Activated B cell treated with CpG ODN at 0.5 μM for 24 hours (primary cell): ENCODE measurements around the gene MATK. TPM values are rescaled to one million over a fixed set of nuclear protein-coding genes. Genes with fewer than 3 reads are reported as not detected.

Source experiments
- ATAC-seq: fragments of 200-7000 bp; cut with Tn5 transposase; one replicate; pipeline ENCODE4 v1.10.0; 2021; ENCODE audit warnings: low read depth, mild to moderate bottlenecking, moderate library complexity
- CTCF ChIA-PET: fragments of 350-600 bp; sonication (Branson Sonifier 250); formaldehyde crosslinking; loops from one replicate; lab custom pipeline; 2021; ENCODE audit warnings: antibody characterized with exemption; lab: Charles Lee
- POLR2A ChIA-PET: fragments of 350-600 bp; sonication (Branson Sonifier 250); formaldehyde crosslinking; loops from one replicate; lab custom pipeline; 2021; ENCODE audit warnings: antibody characterized with exemption; lab: Charles Lee
- DNase-seq: peaks from one replicate; pipeline ENCODE4 v3.0.0; 2022
- H3K27ac Mint-ChIP-seq: one replicate; pipeline ENCODE4 v1.8.0; 2020; ENCODE audit warnings: mixed read lengths
- H3K27me3 Mint-ChIP-seq: one replicate; pipeline ENCODE4 v1.8.0; 2021; ENCODE audit warnings: mixed read lengths
- H3K36me3 Mint-ChIP-seq: one replicate; pipeline ENCODE4 v1.8.0; 2021; ENCODE audit warnings: low read depth, mixed read lengths
- H3K4me1 Mint-ChIP-seq: one replicate; pipeline ENCODE4 v1.8.0; 2021; ENCODE audit warnings: mixed read lengths
- H3K4me3 Mint-ChIP-seq: one replicate; pipeline ENCODE4 v1.8.0; 2020; ENCODE audit warnings: mild to moderate bottlenecking, mixed read lengths
- H3K9me3 Mint-ChIP-seq: one replicate; pipeline ENCODE4 v1.8.0; 2020; ENCODE audit warnings: mixed read lengths
- intact Hi-C: fragments of 100-400 bp; cut with micrococcal nuclease; formaldehyde crosslinking; loops from one replicate; pipeline ENCODE4 v1.15.1; 2024
- total RNA-seq: library from RNA; stranded (reverse); gene quantifications from 2 replicates; pipeline ENCODE4 v1.2.3, GENCODE V29; 2022
- TF ChIP-seq, protein P1 (sequence below): fragments of 200-600 bp; IDR thresholded peaks from one replicate; pipeline ENCODE4 v1.8.0; 2022; ENCODE audit warnings: antibody characterized with exemption, mild to moderate bottlenecking

The MATK gene
- total RNA-seq, 1 donor from 2014 or later, result 4.8 TPM

DNA sequence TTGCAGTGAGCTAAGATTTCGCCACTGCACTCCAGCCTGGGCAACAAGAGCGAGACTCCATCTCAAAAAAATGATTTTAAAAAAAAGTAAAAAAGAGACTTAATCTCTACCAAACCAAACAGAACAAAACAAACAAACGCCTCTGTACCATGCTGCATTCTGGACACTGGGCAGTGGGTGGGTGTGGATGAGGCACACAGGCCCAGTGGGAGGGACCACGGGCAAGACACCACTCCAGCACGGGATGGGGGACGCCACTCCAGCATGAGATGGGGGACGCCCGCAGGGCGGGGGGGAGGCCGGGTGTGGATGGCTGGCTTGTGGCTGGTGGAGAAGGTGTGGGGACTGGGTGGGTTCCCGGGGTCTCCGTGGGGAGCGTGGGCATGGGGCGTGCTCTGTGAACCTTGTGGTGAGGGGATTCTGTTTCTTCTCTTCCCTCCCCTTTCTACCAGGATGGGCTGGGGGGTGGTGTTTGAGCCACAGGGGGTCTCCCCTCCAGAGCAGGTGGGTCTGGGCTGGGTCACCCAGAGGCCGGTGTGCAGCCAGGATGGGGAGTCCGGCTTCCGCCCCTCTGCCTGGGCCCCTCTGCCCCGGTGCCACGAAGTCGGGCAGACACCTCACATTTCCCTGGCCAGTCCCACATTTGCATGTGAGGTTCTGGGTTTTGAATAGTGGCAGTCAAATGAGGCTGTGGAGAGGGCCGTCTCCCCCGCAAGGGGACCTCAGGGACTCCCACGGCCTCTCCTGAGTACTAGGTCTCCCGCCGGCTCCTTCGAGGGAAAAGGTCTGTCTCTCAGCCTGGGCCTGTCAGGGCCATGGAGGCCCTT, 23.9 kb upstream of the MATK start:
- Mint-ChIP-seq H3K4me1 (peaks cover 62% of the 10 kb centered on the region), H3K4me3 (peak overlapping the region; percentile 52), H3K27me3 (no peaks in the 10 kb centered on the region), H3K36me3 (peaks cover 1% of the 10 kb centered on the region), H3K27ac (peak overlapping the region; percentile 77), H3K9me3 (peaks cover 4% of the 10 kb centered on the region)
- ATAC-seq (peak; percentile 66), DNase-seq (no peak)
- TF ChIP-seq, protein P1, sequence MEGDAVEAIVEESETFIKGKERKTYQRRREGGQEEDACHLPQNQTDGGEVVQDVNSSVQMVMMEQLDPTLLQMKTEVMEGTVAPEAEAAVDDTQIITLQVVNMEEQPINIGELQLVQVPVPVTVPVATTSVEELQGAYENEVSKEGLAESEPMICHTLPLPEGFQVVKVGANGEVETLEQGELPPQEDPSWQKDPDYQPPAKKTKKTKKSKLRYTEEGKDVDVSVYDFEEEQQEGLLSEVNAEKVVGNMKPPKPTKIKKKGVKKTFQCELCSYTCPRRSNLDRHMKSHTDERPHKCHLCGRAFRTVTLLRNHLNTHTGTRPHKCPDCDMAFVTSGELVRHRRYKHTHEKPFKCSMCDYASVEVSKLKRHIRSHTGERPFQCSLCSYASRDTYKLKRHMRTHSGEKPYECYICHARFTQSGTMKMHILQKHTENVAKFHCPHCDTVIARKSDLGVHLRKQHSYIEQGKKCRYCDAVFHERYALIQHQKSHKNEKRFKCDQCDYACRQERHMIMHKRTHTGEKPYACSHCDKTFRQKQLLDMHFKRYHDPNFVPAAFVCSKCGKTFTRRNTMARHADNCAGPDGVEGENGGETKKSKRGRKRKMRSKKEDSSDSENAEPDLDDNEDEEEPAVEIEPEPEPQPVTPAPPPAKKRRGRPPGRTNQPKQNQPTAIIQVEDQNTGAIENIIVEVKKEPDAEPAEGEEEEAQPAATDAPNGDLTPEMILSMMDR, result no peak
- POLR2A ChIA-PET, result interaction anchor here (0.6 to 3.8 kb wide), 7 partner anchors 9 to 1199 kb away, joined by 3 to 84 read pairs (median 3); partner anchors contain the start of genes APBA3, EBI3 and MRPL54
- intact Hi-C loops, result loop anchor here (1.0 to 5.0 kb wide), 6 partner anchors 9 to 177 kb away; partner anchors contain the start of genes DAPK3, EEF2 and MRPL54
- CTCF ChIA-PET, result interaction anchor here (1.3 to 1.7 kb wide), 2 partner anchors 47 to 48 kb away, joined by 4 to 5 read pairs; partner anchors contain the start of genes APBA3 and MRPL54

DNA sequence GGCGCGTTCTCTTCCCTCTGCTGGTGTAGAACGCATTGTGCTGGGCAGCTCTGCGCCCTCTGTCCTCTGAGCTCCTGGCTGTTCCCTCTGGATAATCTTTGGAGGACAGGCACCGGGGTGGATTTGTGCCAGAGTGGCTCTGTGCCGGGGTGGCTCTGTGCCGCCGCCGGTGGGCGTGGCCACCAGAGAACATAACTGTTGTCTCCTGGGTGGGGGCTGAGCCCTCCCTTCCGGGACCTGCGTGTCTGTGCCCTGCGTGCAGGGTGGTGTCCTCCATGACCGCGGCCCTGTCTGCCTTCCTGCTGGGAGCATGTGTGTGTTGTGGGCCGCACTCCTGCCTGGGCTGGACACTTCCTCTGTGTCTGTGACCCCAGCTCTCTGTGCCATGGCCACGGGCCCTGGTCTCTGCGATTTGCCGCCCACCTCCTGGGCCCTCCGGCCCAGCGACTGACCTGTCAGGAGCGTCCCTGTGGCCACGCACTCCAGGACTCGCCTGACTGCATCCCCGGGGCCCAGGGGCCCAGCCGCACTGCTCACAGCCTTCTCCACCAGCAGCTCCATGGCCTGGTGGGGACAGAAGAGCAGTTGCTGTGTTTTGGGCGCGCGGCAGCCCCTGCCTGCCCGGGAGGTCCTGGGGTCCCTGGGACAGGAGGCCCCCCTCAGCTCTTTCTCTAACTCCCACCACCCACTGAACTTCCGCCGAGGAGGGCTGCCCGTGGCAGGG, 22.4 kb upstream of the MATK start:
- ATAC-seq (no peak), DNase-seq (no peak)
- peaks cover 53% of the 10 kb centered on the region for H3K4me1 Mint-ChIP-seq
- no peak overlapping the region for H3K4me3 Mint-ChIP-seq
- peaks cover 1% of the 10 kb centered on the region for H3K36me3 Mint-ChIP-seq
- peak overlapping the region; percentile 5 for H3K27ac Mint-ChIP-seq
- ChIA-PET POLR2A (interaction anchor here (0.9 kb wide), 1 partner anchor 12 kb away, joined by 3 read pairs; no protein-coding TSS in a partner anchor), CTCF (interaction anchor here (1.7 kb wide), 1 partner anchor 46 kb away, joined by 5 read pairs; the partner anchor contains the start of genes APBA3 and MRPL54)
- H3K27me3 Mint-ChIP-seq, result no peaks in the 10 kb centered on the region
- H3K9me3 Mint-ChIP-seq, result peaks cover 4% of the 10 kb centered on the region
- intact Hi-C loops, result no loop called here
- TF ChIP-seq, protein P1, result no peak

DNA sequence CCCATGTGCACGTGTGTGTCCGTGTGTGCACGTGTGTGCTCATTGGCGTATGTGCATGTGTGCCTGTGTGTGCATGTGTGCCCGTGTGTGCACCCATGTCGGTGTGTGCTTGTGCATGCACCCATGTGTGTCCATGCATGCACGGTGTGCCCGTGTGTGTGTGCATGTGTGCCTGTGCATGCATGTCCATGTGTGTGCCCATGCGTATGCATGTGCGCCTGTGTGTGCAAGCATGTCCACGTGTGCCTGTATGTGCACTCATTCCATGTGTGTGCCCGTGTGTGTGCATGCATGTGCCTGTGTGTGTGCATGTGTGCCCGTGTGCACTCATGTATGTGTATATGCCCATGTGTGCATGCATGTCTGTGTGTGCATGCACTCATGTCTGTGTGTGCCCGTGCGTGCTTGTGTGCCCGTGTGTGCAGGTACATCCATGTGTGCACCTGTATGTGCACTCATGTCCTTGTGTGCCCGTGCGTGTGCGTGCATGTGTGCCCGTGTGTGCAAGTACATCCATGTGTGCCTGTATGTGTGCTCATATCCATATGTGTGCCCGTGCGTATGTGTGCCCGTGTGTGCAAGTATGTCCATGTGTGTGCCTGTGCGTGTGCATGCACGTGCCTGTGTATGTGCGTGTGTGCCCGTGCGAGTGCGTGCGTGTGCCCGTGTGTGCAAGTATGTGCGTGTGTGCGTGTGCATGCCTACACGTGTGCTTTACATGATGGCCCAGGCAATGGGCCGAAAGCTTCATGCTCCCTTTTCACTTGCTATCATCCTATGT, 21.6 kb upstream of the MATK start:
- peaks cover 1% of the 10 kb centered on the region for H3K36me3 Mint-ChIP-seq
- TF ChIP-seq, protein P1, result no peak
- H3K9me3 Mint-ChIP-seq, result peaks cover 4% of the 10 kb centered on the region
- H3K4me3 Mint-ChIP-seq, result no peak overlapping the region
- intact Hi-C loops, result no loop called here
- DNase-seq (no peak), ATAC-seq (no peak)
- H3K27me3 Mint-ChIP-seq, result peaks cover 4% of the 10 kb centered on the region
- H3K4me1 Mint-ChIP-seq, result peaks cover 47% of the 10 kb centered on the region
- POLR2A ChIA-PET, result no interaction called here
- CTCF ChIA-PET, result interaction anchor here (1.7 kb wide), 1 partner anchor 45 kb away, joined by 5 read pairs; the partner anchor contains the start of genes APBA3 and MRPL54
- peak overlapping the region; percentile 5 for H3K27ac Mint-ChIP-seq

DNA sequence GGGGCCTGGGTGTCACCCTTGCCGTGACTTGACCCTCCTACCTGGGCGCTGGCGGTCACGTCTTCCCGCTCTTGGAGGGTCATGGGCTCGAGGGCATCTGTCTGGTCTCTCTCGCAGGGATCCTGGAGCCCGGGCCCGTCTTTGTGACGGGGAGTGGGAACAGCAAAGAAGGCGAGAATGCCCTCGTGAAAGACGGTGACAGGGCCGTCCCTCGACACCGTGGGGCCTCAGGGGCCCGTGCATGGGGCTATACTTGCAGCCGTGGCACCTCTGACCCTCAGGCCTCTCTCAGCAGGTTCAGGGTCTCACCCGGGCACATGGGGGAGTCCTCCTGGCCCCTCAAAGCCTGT, 20.9 kb upstream of the MATK start:
- CTCF ChIA-PET, result no interaction called here
- TF ChIP-seq, protein P1, result no peak
- intact Hi-C loops, result no loop called here

More for the DNA sequence above, 20.9 kb upstream of the MATK start:
- Mint-ChIP-seq H3K9me3 (peaks cover 4% of the 10 kb centered on the region), H3K4me1 (peaks cover 42% of the 10 kb centered on the region), H3K27ac (no peak overlapping the region), H3K36me3 (no peaks in the 10 kb centered on the region), H3K4me3 (no peak overlapping the region), H3K27me3 (peaks cover 6% of the 10 kb centered on the region)
- ATAC-seq (no peak), DNase-seq (no peak)
- POLR2A ChIA-PET, result interaction anchor here (0.8 kb wide), 1 partner anchor 116 kb away, joined by 8 read pairs; no protein-coding TSS in a partner anchor
